ENCODE data around the gene PCBP3.

DNA sequence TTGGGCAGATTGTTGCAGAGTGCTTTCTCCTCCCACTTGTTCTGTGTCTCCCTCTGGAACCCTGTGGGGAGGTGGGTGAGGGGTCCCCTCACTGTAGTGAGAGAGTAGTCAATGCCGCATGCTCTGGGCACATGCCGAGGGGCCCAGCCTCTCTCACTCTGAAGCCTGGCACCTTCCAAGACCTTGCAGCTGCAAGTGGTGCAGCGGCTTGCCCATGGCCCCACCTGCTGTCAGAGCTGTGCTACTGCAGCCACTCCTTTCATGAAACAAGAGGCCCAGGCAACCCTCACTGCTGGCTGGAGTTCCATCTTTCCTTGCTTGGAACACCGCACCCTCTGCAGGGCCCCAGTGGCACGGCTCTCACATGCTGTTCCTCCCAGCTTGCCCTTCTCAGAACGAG, 279.6 kb downstream of the PCBP3 start:
- TF ChIP-seq CTCF (IDR thresholded peaks at IDR 0.05; ENCODE audit: low read depth, low read length, missing input control) (peak; percentile 74), YY1 (IDR thresholded peaks at IDR 0.05) (no peak), TAF1 (conservative IDR thresholded peaks at IDR 0.05) (no peak)
